SU-DHL-6 (cell line): ENCODE results near the gene SH3PXD2B.

Source experiments
- CTCF ChIP-seq: fragments of 200-600 bp; sonication (generic); IDR thresholded peaks from one replicate; pipeline ENCODE4 v1.5.1; 2017; ENCODE audit warnings: antibody characterized with exemption, mild to moderate bottlenecking, low read length, moderate library complexity; ENCODE audit not compliant: insufficient read depth, poor library complexity, severe bottlenecking
- EZH2phosphoT487 ChIP-seq: fragments of 200-600 bp; sonication (generic), shearing (Covaris generic); conservative IDR thresholded peaks from 2 replicates; pipeline ENCODE4 v1.6.1; 2018; ENCODE audit warnings: mild to moderate bottlenecking, antibody characterized with exemption, low read length, moderate library complexity, mixed read lengths

GRCh38 chr5:172443441-172444109 lies 10.8 kb downstream of the SH3PXD2B start:
- TF ChIP-seq CTCF (no peak), EZH2phosphoT487 (no peak)
